Measurements from ENCODE around the gene IL17C.
"Not testable (repeated sequence)": the region's sequence is repeated elsewhere in the genome, so short reads cannot be mapped to it uniquely, and the experiment has no call there.

IL17C gene, protein sequence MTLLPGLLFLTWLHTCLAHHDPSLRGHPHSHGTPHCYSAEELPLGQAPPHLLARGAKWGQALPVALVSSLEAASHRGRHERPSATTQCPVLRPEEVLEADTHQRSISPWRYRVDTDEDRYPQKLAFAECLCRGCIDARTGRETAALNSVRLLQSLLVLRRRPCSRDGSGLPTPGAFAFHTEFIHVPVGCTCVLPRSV

DNA sequence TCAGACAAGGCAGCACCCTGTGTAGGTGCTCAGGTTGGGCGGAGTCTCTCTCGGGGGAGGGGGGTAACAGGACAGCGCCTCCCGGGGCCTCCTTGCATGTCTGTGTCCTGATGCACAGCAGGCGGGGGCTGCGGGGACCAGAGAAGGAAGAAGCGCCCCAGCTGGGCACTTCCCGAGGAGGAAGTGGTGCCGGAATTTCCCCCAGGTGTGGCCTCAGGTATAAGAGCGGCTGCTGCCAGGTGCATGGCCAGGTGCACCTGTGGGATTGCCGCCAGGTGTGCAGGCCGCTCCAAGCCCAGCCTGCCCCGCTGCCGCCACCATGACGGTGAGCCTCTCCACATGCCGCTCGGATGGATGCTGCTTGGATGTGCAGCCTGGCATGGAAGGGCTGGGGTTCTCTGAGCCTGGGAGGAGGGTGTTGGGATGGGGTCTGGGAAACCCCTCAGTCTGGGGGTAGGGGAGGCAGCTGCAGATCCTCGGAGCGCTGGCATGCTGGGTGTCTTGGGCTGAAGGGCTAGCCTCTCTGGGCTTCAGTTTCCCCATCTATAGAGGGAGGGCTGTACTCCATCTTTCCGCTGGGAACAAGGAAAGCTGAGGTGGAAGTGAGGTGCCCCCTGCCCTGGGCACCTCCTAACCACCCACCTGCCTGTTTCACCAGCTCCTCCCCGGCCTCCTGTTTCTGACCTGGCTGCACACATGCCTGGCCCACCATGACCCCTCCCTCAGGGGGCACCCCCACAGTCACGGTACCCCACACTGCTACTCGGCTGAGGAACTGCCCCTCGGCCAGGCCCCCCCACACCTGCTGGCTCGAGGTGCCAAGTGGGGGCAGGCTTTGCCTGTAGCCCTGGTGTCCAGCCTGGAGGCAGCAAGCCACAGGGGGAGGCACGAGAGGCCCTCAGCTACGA, at the start of gene IL17C:
IL17C (plus strand) TSS at position 250 of the 908 bp plus-strand sequence; CDS start at position 320, 70 bp downstream.
- no peak for DNase-seq

DNA sequence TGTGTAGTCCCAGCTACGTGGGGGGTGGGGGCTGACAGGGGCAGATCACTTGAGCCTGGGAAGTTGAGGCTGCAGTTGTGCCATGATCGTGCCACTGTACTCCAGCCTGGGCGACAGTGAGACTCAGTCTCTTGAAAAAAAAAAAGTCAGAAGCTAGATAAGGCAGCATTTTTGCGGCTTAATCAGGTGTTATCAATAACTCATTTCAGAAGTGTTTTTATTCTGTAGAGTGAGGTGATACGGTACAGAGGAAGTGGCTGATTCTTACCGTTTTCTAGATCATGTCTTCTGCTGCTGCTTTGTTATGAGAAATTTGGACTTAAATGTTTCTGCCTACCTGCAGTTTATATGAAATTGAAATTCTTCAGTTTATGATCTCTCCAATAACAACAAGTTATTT, 49.6 kb upstream of the IL17C start:
- no peak for DNase-seq

DNA sequence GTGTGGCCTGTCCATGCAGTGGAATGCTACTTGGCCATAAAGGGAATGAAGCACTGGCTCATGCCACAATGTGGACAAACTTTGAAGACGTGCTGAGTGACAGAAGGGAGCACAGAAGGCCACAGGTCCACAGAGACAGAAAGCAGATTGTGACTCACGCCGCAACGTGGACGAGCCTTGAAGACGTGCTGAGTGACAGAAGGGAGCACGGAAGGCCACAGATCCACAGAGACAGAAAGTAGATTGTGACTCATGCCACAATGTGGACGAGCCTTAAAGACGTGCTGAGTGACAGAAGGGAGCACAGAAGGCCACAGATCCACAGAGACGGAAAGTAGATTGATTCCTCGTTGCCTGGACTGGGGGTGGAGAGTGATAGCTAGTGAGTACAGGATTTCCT, 48.9 kb upstream of the IL17C start:
- no peak for DNase-seq

DNA sequence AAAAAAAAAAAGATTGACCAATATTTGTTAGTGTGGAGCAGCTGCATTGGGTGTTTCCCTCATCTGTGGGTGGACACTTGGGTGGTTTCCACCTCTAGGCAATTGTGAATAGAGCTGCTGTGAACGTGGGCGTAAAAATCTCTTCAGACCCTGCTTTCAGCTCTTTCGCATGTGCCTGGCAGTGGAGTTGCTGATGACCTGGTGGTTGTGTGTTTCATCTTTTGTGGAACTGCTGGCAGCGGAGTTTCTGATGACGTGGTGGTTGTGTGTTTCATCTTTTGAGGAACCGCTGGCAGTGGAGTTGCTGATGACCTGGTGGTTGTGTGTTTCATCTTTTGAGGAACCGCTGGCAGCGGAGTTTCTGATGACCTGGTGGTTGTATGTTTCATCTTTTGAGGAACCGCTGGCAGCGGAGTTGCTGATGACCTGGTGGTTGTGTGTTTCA, 46.8 kb upstream of the IL17C start:
- DNase-seq, result no peak

DNA sequence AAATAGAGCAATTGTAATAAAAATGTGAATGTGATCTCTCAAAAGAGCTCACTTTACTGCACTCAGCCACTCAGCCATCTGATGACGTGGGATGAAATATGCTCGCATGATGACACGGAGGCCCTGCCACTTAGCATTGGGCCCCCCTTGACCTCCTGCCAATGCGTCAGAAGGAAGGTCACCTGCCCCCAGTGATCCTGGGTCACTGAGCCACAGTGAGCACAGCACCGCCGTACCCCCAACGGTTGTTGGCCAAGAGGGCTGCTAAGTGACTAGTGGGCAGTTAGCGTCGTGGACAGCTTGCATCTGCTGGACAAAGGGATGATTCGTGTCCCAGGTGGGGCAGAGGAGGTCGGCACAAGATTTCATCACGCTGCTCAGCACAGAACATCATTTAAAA, 45.3 kb upstream of the IL17C start:
- DNase-seq, result no peak

DNA sequence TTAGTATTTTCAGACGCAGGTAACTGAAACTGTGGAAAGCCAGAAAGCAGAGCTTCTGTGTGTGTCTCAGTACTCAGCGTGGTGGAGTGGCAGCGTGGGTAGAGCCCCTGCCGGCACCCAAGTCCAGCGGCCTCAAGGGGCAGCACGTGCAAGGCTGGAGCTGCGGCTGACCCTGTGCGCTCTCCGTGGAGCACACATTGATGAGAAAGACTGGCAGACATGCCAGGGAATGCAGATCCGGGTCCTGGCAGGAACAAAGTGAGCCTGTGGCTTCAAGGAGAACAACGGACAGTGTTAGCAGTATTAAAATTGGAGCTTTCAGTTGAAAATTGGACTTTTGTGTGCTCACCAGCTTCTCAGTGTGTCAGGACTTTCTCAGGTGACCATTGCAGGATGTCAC, 44.9 kb upstream of the IL17C start:
- no peak for DNase-seq

DNA sequence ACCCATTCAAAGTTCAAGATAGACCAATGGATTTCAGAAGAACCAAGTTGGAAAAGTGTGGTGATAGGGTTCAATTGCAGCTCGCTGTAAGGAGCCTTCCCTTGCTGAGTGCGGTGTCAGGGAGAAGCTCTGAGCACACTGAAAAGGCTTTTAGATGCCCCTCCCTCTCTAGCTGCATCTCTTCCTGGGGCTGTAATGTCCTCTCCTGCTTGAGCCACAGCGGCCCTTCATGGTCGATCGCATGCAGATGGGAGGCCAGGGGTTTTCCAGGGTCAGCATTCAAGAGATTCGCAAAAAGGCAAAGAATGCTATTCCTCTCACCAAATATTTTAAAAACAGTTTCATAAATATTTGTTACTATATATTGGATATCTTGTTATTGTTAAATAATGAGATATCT, 44.5 kb upstream of the IL17C start:
- no peak for DNase-seq

DNA sequence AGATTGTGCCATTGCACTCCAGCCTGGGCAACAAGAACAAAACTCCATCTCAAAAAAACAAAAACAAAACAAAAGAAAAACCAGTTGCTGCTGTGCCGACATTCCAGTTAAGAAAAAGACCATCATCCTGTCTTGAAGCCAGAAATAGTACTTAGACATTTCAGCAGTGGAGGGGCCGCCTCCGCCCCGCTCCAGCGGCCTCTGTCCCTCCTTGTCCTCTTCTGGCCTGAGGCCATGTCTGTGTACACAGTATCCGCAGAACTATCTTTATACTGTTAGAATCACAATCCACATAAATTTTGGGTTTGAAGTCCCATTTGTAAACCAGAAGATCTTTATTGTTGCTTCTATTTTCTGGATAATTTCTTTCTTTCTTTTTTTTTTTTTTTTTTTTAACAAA, 43.3 kb upstream of the IL17C start:
- DNase-seq, result no peak

DNA sequence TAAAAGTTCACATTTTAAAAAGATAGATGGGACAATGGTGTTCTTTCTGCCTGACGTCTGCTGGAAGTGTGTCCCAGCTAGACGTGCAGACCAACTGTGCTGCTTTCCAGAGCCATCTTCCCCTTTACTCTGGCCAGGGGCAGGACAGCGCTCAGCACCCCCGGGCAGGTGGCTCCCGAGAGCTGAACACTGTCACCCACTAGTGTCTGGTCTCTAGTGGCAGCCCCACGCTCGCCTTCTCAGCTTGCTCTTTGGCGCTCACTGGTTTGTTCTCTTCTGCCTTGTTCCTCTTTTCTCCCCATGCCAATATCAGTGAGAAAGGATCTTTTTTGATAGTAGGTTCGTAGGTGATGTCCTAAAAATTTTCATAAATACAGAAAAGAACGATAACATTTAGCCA, 42.5 kb upstream of the IL17C start:
- no peak for DNase-seq

DNA sequence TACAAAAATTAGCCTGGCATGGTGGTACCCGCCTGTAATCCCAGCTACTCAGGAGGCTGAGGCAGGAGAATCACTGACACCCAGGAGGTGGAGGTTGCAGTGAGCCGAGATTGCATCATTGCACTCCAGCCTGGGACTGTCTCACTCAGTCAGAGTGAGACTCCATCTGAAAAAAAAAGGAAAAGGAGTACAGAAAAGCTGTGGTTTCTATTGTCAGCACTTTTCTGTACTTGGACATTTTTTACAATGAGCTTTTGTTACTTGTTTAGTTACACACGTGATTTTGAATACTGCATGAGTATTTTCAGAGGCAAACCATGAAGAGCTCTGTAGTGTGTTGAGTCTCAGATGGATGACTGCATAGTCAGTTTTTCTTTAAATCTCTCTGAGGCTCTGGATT, 41.9 kb upstream of the IL17C start:
- no peak for DNase-seq

DNA sequence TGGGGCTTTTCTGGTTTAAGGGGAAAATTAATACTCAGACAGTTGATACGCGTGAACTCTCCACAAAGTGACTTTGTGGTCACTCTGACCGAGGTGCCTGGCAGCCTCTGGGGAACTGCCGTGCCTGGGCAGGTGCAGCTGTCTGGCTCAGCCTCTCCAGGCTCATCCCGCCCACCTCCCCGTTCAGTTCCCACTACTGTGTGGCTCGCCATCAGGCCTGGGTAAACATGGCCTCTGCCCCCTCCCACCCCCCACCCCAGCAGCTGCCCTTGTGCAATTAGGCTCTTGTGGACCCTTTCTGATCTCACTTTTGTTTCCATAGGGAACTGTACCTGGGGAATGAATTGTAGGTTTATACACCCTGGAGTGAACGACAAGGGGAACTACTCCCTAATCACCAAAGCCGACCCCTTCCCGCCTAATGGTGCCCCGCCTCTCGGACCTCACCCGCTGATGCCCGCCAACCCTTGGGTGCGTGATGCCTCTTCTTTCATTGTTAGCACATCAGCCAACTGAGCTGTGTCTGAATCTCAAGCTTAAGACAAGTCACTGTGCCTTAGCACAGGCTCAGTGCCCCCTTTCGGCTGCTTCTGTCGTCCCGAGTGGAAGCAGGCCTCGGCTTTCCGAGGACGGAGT, 40.4 kb upstream of the IL17C start:
- DNase-seq, result no peak

DNA sequence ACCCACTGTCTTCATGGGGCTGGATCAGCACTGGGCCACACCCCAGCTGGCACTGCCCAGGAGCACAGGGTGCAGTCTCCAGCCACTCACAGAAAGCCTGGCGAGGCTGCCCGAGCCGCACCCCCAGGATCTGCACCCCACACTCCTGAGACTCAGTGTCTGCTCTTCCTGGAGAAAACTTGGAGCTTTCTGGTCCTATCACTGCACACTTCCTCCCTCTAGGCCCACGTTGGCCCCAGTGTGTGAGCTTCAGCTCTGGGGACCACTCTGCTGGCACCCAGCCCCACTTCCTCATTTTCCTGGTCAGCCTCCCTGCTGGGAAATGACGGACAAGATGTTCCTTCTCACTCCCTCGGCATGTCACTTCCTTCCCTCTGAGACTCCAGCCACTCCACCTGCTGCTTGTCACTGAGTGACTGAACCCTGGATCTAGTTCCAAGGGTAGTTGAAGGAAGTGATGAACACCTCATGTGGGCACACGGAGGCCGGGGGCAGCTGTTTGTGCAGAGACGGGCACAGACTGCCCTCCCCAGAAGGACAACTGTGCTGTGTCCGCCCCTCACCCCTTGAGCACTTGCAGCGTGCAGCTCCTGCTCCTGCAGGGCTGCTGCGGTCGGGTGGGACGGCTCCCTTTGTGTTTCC, 39.2 kb upstream of the IL17C start:
- DNase-seq, result no peak

DNA sequence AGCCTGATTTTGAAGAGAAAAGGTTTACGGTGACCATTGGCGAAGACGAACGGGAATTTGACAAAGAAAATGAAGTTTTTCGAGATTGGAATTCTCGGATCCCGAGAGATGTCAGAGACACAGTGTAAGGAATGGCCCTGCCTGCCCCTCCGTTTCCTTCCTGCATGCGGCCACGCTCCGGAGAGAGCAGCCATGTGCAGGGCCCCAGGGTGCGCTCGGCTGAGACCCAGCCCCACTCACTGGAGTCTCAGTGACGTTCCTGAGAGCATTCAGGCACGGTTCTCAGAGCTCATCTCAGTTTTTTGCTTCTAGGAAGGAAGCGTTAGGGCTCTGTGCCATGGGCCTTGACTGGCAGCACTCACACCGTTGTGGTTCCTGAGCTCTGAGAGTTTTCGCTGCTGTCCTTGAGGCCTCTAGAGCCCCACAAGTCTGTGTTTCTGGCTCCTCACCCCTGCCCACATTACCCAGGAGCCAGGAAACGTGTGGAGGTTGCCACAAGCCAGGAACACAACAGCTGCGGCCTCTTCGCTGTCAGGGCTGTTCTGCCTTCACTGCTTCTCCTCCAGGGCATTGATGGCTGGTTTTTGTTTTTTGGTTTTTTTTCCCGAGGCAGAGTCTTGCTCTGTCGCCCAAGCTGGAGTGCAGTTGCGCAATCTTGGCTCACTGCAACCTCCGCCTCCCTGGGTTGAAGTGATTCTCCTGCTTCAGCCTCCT, 38.4 kb upstream of the IL17C start:
- DNase-seq, result no peak

DNA sequence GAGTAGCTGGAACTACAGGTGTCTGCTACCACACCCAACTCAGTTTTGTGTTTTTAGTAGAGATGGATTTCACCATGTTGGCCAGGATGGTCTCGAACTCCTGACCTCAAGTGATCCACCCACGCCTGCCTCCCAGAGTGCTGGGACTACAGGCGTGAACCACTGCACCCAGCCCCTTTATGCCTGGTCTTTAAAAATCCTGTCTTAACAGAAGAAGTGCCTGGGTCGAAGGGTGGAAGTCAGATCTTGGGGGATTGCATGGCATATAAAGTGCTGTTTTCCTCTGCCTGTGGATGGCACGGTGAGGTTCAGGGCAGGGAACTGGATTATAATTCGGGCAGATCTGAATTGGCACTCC, 37.9 kb upstream of the IL17C start:
- no peak for DNase-seq

DNA sequence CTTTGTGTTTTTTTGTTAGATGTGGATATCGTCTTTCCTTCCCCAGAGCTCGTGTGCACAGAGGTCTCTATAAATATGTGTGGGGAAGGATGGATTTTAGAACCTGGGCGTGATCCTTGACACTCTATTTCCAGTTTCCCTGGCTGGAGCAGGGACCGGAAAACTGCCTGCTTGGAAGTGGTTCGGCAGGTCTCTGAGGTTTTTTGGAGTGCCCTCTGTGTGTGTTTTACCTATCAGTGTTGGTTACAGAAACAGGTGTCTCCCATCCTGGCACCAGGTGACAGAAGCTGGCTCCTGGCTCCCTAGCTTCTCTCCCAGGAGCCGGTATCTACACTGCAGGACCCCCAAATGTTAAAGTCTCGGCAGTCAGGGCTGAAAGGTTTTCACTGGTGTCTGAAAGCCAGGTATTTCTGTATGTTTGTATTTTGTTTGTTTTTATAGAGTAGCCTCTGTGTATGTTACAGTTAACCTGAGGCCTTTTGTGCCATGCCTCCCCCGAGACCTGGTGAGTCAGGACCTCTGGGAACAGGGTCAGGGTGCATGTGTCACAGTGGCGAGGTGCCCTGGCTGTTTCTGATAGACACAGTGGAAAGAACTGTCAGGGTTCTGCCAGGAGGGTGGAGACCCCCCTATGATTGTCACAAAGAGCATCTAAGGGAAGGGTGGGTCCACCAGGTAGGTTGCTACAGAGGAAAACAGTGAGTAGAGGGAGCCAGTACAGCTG, 36.9 kb upstream of the IL17C start:
- no peak for DNase-seq

DNA sequence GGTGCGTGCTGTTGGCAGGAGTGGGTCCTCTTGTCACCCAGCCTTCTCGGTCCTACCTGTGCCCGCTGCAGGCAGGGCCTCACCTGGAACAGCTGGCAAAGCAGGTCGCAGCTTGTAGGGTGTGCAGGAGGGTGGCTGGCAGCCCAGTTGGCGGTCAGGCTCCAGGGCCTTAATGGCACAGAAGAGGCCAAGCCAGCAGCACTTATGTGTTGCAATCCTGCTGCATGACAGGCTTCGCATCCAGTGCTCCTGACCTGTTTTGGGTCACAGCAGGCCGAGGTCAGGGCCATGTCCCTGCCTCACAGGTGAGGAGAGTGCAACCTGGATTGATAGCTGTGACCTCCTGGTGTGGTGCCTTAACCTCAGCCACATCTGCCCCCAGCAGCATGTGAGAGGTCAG, 36.3 kb upstream of the IL17C start:
- DNase-seq, result no peak

DNA sequence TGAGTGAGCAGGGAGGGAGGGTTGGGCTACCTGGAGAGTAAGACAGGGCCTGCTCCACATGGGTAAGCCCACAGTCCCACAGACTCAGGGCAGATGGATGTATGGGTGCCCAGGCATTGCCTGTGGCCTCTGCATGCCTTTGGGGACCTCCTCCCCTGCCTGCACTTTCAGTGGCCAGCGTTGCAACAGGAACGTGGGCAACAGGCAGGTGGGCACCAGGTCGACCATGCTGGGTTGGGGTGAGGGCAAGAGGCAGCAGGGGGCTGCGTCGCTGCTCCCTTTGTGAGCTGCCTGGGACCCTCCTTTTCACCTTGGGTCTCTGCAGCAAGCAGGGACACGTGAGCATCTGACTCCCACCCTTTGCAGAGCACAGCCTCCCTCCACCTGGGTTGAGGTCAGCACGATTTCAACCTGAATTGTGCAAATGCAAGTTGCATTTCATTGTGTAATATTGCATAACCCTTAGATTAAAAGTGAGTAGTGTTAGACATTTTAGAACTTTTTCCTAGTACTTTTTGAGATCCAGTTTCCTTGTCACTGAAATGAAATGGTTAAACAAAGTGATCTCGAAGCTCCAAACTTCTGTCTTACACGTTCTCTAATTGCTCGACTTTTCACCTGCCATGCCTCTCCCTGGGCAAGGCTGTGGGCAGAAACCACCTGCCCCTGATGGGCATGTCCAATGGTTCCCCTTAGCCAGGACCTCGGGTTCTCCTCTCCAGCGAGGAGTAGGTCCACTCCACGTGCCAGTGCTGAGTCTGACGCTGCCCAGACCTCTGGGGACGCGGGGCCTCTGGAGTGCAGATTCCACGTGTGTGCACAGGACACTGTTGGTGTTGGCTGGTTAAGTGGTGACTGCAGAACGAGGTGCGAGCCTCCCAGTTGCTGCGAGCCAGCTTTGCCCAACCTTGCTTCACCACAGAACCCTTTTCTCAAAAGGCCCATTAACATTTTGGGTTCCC, 32.9 kb upstream of the IL17C start:
- no peak for DNase-seq

DNA sequence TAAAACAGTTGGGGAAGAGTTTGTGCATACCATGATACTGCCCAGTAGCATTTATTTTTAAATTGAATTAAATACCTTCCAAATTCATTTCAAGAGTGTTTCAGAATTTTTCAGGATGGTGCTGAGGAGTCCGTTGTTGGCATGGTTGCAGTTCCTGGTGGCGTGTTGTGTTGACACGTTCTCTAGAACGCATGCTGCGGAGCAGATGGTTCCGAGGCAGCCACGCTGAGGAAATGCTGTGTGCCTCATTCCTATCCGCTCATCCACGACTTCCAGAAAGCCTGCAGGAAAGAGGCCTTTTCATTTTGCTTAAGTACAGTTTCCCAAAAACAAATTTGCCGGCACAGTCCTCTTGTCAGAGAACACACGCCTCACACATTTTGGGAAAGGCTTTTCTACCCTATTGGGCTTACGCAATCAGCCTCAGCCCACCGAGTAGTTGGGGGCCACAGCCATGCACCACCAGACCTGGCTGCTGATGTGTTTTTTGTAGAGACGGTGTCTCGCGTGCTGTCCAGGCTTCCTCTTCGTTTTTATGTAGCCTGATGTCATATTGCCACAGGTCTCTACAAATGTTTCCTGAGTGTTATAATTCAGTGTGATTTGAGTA, 32.1 kb upstream of the IL17C start:
- DNase-seq, result no peak

DNA sequence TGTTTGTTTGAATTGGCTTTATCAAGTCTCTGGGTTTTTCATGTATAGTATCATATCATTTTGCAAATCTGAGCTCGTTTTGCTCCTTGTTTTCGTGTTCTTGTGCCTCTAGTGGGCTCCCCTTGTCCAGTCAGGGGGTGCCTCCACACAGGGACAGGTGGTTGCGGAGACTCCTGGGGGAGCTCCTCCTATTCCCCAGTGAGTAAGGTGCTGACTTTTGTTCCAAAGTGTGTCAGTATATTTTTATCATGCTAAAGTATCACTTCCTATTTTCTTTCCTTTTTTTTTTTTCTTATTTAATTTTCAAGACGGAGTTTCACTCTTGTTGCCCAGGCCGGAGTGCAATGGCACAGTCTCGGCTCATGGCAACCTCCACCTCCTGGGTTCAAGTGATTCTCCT, 30.3 kb upstream of the IL17C start:
- no peak for DNase-seq

DNA sequence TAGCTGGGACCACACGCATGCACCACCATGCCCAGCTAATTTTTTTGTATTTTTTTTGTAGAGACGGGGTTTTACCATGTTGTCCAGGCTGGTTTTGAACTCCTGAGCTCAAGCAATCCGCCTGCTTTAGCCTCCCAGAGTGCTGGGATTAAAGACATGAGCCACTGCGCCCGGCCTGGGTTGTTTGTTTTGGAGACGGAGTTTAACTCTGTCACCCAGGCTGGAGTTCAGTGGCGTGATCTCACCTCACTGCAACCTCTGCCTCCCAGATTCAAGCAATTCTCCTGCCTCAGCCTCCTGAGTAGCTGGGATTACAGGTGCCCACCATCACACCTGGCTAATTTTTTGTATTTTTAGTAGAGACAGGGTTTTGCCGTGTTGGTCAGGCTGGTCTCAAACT, 28.9 kb upstream of the IL17C start:
- not testable (repeated sequence) for DNase-seq

DNA sequence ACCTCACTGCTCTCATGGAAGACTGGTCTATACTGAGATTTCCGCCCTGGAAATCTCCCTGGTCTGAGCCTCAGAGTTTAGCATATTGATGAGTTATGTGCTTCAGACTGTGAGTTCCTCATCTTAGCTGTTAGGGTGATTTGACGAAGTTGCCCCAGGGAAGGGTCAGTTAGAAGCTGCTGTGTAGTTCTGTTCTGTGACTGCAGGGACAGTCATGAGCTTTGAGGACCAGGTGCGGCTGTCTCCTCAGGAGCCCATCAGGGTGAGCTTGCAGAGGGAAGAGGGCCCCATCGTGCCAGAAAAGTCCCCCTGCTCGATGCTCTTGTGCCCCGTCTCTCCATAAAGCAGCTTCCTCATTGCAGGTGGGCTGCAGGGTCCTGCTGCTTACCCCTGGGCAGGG, 28.3 kb upstream of the IL17C start:
- no peak for DNase-seq
